ENCODE measurements around the gene ARHGEF35.
A peak's percentile ranks its signal among the peaks of the same experiment; 100 is the strongest.
"Not testable (repeated sequence)": the region's sequence is repeated elsewhere in the genome, so short reads cannot be mapped to it uniquely, and the experiment has no call there.

Gene ARHGEF35

DNA sequence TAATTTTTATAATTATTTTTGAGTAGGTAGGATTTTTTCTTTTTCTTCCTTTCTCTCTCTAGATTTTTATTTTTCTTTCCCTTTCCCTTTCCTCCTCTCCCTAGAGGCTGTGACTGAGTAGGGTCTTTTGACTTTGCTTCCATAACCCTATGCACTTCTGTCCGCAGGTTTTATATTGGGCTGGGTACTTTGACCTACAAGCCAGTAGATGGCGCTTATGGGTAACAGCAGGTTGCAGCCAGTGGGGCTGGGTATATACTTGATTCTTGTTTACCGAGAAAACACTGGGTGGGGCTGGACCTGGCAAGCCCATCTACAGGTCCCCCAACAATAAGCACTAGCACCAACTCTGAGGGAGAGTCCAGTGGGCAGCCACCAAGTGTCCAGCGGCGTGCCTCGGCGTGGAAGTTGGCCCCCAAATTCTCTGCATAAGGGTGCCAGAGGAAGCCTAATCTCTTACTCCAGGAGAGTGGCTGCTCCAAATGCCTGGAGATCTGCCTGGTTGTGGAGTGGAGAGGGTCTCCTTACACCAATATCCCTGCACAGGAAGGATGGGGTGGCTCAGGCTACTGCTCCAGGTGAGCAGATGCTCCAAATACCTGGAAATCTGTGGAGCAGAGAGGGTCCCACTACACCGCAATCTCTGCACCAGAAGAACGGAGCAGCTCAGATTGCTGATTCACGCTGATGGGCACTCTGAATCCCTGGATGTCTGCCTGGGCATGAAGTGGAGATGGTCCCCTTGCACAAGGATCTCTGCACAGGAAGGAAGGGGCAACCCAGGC, 17.1 kb downstream of the ARHGEF35 start:
- DNase-seq, result peak; percentile 6

GRCh38 chr7:144174613-144175012, 21.0 kb downstream of the ARHGEF35 start:
- DNase-seq, result no peak

- not testable (repeated sequence) for DNase-seq
Measured at GRCh38 chr7:144171594-144172350, 23.9 kb downstream of the ARHGEF35 start.

GRCh38 chr7:144164784-144165183, 30.8 kb downstream of the ARHGEF35 start:
- DNase-seq, result no peak

DNA sequence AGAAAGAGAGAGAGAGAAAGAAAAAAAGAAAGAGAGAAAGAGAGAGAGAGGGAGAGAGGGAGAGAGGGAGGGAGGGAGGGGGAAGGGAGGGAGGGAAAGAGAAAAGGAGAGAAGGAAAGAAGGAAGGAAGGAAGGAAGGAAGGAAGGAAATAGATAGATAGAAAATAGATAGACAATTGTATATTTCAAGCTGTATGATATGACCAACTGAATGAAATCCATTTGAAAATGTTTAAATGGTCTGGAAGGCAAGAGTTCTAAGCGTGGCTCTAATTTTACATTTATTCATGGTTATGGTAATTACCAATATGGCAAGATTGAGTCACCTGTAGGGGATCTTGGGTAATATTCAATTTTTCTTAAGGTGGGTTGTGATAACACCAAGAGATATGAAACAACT, 36.8 kb downstream of the ARHGEF35 start:
- no peak for DNase-seq

DNA sequence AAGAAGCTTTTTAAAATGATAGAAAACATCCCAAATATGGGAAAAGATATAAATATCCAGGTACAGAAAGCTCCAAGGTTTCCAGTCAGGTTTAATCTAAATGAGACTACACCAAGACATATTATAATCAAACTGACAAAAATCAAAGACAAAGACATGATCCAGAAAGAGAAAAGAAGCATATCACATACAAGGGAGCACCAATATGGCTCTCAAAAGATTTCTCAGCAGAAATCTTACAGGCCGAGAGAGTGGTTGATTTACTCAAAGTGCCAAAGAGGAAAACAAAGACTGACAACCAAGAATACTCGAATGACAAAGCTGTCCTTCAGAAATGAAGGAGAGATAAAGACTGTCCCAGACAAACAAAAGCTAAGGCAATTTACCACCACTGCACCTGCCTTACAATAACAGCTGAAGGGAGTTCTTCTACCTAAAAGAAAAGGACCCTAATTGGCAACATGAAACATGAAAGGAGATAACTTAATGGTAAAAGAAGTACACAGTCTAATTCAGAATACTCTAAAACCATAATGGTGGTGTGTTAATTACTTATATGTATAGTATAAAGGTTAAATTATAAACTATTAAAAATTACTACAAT, 47.3 kb downstream of the ARHGEF35 start:
- no peak for DNase-seq

GRCh38 chr7:144144426-144144825, 51.2 kb downstream of the ARHGEF35 start:
- DNase-seq, result no peak

DNA sequence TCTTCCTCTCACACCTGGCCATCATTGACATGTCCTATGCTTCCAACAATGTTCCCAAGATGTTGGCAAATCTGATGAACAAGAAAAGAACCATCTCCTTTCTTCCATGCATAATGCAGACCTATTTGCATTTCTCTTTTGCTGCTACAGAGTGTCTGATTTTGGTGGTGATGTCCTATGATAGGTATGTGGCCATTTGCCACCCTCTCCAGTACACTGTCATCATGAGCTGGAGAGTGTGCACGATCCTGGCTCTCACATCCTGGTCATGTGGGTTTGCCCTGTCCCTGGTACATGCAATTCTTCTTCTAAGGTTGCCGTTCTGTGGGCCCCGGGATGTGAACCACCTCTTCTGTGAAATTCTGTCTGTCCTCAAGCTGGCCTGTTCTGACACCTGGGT, 53.4 kb downstream of the ARHGEF35 start:
- no peak for DNase-seq

DNA sequence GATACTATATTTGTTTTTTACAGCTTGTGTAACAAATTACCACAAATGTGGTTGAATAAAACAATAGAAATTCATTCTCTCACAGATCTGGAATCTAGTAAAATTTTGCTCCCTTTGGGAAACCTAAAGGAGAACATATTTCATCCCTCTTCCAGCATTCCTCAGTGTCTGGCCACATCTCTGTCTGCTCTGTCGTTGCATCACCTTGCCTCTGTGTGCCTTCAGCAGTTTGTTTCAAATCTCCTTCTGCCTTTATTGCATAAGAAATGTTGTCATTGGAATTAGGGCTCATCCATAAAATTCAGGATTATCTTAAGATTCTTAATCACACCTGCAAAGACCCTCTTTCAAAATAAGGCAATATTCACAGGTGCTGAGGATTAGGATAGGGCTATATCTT, 58.1 kb downstream of the ARHGEF35 start:
- DNase-seq, result no peak

All from activated gamma-delta T cell treated with Interleukin-2 at 50 U/mL for 16 hours (primary cell).